ENCODE measurements around the gene UPK2.

The UPK2 gene

DNA sequence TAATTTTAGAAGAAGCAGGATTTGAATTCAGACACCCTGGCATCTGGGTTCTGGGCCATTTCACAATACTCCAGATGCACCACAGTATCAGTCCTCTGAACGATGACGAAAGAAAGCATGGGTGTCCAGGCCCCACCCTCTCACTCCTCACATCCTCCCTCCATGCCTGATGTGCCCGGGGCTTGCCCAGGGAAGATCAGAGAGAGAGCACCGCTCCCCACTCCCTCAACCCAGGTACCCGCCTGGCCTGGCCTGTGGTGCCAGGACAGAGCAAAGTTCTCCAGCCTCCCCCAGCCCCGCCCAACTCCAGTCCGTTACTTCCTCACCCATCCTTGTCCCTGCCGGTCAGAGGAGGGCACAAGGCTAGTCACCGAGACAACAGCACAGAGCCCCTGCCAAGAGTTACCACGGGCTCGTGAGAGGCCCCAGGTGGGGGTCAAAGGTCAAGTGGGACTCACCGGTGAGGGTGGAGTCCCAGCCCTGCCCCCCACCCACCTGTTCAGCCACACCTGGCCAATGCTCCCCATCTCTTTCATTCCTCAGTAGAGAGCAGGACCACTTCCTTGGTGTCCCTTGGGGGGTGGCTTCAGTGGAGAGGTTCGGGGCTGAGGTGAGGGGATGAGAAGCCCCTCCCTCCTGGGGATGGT, 38.5 kb upstream of the UPK2 start:
- DNase-seq (ENCODE audit: low spot score): no peak

DNA sequence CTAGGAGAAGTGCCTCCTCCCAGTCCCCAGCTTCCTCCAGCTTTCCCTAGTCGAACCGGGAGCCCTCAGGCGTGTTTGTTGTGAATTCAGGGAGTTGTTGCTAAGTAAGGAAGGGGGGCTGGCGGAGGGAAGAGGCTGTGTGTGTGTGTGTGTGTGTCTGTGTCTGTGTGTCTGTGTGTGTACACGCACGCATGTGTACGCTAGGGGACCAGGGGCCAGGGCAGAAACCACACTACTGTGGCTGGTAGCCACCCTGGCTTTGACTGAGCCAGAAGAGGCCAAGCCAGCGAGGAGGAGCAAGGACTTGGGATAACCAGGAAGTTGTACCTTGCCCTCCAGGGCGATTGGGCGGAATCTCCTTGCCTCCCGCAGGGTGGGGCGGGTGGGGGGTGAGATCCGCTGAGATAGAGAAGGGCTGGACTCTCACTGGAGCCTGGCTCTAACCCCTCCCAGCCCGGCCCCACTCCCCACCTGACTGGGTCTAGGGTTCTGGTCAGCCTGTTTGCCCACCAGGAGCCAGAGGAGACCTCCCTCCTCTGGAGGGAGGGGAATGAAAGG, 37.9 kb upstream of the UPK2 start:
- DNase-seq (ENCODE audit: low spot score): no peak

DNA sequence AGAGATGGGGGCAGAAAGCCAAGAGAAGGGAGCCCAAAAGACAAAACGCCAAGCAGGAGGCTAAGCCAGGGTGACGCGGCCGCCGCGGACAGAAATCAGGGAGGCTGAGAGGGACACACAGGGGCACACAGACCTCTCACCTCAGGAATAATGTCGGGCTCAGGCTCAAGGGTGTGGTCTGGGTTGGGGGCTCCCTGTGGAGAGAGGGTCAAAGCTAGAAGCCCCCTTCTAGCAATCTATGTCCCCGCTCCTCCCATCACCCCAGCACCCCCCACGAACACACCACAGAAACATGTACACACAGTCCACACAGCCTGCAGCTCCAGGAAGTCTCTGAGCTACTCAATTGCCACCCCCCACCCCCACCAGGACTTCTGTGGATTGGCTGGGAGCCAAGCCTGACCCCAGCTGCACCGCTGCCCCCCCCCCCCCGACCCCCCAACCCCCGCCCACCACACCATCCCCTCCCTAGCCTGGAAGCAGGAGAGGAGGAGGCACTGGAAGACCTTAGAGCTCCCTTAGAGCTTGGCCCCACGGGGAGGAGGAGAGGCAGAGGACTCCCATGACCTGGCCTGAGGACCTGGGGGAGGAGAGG, 37.3 kb upstream of the UPK2 start:
- DNase-seq (ENCODE audit: low spot score): no peak

DNA sequence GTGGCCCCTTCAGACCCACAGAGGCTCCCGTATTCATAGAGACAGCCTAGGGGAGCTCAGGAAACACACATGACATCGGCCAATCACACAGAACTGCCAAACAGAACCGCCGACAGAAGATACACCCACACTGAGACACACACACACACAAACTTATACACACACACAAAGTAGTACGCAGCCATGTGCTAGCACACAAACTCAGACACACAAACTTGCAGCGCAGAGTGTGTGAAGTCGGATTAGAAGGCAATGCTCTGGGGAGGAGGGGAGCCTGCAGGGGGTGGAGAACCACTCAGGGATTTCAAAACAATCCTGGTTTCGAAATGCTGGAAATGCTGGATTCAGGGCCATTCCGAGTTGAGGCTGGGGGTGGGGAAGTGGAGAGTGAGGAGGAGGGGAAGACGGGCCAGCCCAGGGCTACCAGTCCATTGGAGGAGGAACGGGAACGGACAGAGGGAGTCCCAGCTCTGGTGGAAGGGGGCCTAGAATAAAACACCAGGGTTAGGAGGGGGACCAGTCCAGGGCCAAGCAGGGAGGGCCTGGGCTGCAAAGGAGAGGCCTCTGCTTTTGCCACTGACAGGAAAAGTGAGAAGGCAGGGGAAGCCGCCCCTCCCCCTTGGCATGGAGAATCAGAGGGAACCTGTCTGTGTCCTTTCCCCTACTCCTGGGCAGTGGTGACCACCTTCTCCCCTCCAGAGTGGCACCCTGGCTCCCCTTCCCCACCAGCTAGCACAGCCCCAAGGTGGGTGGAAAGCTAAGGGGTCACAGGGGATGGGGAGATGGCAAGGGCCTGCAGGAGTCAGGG, 34.8 kb upstream of the UPK2 start:
- no peak for DNase-seq (ENCODE audit: low spot score)

DNA sequence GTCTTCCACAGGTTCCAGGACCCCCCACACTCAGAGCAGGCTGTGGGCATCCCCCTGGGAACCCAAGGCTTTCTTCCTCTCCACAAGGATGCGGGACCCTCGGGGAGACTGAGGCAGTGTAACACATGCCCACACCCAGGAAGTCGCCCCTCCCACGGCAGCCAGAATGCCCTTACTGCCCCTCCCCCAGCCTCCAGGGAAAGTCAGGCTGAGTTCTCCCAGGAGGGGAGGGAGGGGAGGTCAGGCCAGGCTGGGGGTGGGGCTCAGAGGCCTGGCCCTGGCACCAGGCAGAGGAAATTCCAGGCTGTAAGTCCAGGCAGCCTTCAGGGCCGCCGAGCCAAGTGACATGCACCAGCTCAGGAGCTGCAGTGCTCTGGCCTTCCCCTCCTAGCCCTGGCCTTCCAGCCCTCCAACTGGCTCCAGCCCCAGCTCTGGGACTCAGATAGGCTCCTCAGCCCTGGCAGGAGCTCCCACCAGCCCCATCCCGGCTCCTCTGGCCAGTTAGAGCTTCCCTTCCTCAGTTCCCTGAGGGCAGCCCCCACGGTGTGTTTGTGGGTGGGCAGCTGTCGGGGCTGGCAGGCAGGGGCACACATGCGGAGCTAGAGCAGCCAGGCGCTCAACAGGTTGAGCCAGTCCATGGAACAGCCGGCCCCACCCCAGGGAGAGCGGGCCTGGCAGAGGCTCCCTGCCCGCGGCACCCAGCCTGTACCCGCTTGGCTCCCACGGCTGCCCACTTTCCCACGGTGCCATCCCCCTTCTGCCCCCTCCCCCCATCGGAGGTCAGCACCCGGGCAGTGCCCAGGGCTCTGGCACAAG, 34.0 kb upstream of the UPK2 start:
- DNase-seq (ENCODE audit: low spot score): no peak

DNA sequence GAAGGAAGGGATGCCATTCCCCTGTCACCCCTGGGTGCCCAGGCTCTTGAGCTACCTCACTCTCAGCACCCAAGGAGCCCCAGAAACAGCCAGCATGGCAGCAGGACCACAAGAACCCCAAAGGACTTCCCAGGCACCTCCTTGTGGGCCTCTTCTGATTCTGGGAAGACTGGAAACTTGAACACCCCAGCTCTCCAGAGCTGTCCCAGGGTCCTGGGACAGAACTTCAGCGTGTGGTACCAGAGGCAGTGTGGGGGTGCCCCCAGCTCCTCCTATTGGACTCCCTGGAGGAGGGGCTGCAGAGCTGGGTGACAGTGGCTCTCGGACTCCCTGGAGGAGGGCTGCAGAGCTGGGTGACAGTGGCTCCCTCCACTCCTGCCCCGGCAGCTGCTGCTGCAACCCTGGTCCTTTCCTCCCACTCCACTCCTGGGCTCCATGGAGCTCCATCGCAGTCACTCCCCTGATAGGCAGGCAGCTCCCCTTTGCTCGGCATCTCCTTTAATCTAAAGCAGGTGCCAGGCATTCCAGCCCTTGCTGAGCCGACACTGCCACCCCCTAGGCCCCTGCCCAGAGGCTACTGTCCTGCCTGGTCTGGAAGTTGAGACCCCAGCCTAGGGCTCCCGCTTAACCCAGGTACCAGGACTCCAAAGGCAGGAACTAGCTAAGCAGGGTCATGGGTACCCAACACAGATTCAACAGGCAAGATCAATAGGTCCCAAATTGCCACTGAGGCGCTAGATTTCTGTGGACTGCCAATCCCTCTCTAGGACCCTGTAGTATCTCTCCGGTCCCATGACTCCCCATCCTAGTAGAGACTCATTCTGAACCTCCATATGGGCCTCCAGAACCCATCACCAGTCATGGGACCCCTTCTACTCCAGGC, 33.1 kb upstream of the UPK2 start:
- no peak for DNase-seq (ENCODE audit: low spot score)

DNA sequence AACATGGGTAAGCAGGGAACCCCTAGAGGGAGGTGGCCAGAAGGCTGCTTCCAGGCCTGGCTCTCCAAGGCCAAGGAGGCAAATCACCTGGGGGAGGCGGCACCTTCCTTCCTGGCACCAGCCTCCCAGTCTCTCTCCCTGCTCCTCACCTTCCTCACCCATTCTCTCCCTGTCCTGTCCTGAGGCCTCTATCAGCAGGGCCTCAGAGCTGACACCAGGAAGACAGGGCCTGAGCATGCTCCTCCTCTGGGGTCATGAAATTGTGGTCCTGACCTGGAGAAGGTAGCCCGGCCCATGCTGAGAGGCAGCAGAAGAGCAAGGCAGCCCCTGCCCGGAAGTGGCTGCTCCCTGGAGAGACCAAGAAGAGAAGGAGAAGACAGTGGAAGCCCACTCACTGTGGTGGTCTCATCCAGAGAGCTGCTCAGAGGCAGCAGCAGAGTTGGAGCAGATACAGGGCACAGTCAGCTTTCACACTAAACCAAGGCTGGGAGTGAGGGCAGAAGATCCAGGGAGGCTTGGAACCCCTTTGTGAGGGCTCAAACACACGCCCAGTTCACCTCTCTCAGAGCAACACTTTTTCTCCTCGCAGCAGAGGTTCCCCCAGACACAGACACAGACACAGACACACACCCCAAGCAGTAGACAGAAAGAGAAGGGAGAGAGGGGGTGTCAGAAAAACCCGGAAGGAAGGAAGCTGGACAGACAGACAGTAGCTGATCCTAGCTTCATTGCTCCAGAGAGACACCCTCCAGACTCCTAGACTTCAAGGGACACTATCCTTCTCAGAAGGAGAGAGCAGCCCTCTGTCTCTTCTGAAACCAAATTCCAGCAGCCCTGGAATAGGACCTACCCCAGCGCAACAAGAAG, 32.1 kb upstream of the UPK2 start:
- DNase-seq (ENCODE audit: low spot score): no peak

DNA sequence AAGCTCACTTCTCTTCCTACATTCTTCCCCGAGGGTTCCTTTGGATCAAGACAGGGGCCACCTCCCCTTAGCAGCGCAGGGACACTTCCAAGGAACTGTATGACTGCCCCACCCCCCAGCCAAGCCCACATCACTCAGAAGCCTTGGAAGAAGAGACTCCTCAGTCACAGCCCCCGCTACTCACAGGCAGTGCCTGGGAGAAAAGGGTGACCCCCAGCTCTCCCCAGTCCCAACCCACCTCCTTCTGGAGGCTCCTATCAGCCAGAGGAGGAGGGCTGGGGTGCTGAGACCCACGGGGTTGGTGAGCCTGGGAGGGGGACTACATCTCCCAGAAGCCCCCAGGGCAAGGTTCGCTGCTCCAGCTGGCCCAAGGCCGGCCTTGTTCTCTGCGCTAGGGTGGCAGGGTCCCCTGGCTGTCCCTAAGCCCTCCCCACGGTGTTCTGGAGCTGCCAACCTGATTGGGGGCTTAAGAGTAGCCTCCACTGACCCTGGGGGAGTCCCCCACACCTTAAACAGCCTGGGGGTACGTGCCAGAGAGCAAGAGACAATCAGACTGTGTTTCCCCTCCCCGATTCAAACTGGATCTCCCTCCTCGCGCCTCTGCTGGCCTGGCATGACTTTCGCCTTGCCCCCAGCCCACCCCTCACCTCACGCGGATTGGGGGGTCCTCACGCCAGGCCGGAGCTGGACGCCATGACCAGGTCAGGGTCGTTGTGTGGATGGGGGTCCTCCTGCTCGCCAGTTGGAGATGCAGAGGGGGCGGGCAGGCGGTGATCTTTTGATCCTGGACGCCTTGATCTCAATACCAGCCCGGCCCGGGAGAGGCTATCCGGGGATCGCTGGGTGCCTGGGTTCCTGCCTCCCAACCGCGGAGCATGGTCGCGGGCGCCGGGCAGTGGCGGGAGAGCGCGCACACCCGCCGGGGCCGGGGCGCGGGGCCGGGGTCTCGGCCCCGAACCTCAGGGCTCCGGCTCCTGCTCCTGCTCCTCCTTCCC, 31.2 kb upstream of the UPK2 start:
- DNase-seq (ENCODE audit: low spot score): no peak

DNA sequence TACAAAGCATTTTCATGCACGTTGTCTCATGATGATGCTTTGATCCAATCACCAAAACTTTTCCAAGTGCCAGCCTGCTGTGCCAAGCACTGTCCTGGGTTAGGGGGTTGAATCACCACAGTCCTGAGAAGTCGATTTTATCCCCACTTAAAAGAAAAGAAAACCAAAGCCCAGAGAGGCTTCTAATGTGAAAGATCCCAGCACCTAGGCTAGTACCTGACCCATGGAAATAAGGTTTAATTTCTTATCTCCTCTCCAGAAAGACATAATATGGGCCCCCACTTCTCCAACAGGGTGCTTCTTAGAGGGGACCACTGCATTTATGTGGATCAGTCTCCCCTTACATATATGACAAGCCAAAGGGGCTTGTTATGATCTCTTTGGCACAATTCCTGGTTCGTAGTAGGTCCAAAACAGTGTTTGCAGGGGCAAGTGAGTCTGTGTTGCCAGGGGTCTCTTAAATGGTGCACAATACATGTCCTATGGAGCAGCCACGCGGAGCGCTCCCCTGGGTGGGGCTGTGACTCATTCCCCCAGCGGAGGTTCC, 28.5 kb upstream of the UPK2 start:
- DNase-seq (ENCODE audit: low spot score): no peak

DNA sequence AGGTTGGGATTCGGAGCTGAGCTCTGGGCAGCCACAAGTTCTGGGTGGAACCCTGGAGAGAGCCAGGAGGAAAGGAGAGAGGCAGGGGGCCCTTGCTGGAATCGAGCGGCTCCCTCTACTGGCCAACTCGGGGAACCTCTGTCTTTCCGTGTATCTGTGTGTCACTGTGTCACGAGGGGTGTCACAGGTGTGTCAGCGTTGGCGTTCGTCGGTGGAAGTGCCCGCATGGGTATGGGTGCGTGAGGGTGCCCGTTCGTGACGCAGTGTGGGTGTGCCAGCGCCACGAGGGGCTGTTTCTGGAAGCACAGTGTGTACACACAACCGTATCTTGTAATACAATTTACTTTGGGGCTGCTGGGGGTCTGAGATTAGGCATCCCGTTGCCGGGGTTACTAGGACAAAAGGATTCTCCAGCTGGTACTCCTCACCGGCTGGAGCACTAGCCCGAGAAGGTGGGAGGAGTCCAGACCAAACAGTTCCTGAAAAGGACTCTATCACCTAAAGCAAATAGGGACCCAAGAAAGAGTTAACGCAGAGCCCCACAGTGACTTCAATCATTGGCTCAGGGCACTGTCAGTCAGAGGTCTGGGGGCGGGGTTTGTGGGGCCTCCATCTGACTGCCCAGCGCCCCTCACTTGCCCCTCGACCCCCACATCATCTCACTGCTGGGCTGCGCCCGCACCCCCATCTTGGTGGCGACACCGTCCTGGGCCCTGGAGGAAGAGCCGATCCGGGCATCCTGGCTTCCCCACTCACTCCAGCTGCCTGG, 27.8 kb upstream of the UPK2 start:
- DNase-seq (ENCODE audit: low spot score): peak; percentile 93

DNA sequence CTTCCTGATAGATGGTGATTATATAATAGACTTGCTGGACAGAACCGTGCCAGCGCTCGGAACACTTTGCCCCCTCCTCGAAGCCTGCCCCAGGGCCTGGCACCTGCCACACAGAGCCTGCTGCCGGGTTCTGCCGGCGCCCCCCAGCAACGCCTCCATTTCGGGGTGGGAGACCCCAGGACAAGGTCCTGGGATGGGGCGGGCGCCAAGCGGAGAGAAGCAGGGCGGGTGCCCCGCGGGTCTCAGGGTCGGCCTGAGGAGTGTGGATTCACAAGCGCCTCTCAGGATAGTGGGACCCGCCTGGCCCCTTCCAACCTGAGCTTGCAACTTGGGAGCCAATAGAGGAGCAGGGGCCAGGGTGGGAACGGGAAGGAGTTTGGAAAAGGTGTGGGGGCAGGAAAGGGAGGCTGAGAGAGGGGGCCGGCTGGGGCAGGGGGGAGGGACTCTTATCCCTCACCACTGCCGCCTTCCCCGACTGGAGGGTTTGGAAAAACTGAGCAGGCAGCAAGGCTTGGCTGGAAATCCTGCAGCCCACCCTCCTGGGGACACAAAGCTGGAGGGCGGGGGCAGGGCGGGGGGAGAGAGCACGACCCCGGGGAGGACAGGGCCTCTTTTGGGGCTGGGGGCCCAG, 27.1 kb upstream of the UPK2 start:
- peak; percentile 75 for DNase-seq (ENCODE audit: low spot score)

DNA sequence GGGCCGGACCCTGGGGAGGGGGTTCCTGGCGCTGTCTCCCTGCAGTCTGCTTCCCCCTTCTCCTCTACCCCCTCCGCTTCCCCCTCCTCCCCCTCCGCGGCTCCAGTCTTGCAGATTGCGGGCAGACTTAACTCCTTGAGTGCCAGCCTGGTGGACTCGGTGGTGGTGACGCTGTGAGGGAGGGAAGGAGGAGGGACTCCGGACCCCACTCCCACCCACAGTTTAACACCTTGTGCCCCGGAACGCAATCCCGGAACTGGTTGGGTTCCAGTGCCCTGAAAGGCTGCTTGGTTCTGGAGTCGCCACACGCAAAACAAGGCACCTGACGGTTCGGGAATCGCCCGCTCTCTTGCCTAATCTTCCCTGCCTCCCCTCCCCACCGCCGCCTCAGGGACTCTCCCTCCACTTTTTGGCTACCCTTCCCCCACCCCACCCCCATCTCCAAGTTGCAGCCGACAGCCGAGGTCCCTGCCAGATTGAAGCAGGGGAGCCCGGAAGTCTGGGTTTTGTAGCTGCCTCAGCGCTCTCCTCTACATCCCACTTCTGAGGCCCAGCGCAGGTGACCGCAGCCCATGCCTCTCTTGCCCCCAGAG, 26.5 kb upstream of the UPK2 start:
- peak; percentile 88 for DNase-seq (ENCODE audit: low spot score)

DNA sequence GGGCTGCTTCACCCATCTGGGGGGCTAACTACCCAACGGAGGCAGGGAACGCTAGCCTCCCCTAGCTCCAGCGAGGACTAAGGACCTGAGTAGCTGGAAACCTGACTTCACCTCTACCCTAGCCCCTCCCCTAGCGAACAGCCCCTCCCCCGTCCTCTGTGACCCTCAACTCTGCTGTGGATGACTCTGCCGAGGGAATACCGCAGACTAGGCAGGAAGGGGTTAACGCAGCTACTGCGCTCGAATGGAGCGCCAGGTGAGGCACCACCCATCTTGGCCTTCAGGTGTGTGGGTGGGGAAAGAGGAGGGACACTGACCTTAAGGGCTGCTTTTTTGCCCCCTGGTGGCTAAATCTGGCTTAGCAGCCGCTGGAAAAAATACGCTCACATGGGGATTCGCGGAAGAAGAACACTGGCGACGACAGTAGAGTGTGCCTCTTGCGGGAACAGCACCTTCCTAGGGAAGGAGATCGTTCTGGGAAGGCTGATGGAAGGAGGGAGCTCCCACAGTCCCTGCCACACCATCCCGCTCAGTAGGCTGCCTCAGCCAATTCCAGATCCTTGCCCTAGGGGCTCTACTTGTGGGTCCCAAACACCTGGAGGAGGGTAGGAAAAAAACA, 25.9 kb upstream of the UPK2 start:
- peak; percentile 80 for DNase-seq (ENCODE audit: low spot score)

DNA sequence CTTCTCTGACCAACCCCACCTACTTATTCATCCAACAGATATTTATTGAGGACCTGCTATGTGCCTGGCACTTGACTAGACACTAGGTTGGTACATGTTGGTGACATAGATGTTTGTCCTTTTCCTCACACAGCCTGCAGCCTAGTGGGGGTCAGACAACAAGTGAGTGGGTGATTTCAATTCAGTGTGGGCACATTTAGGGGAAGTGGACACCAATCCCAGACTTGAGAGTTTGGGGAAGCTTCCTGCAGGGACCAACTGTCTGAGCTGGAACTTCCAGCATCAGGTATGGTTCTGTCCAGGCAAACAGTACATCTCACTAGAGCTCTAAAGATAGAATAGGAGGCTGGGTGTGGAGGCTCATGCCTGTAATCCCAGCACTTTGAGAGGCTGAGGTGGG, 24.5 kb upstream of the UPK2 start:
- DNase-seq (ENCODE audit: low spot score): no peak

DNA sequence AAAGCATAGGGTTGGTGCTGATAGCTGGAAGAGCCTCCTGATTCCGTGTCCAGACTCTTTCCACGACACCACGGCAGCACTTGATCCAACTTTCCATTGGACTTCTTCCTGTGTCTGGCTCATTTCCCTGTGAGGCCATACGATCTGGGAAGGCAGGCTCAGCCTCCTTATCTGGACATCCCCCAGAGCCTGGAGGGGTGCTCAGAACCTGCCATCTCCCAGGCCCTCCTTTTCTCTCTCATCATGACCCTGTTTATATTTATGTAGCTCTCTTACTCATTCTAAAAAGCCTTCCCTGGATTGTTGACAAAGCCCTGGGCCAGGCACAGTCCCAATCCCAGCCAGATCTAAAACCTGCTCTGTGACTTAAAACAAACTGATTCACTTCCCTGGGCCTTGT, 22.6 kb upstream of the UPK2 start:
- DNase-seq (ENCODE audit: low spot score): no peak

DNA sequence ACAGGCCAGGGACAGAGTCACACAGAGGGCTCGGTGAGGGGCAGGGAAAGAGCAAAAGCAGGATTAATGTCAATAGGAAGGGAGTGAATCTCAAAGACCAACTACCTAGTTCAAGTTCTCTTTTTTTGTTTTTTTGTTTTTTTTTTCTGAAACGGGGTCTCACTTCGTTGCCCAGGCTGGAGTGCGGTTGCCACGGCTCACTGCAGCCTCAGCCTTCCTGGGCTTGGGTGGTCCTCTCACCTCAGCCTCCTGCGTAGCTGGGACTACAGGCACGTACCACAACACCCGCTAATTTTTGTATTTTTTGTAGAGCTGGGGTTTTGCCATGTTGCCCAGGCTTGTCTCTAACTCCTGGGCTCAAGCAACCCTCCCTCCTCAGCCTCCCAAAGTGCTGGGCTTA, 20.7 kb upstream of the UPK2 start:
- DNase-seq (ENCODE audit: low spot score): no peak
